A673 (cell line): ENCODE measurements around the gene SLIT3.

Experiments used
- EZH2 ChIP-seq: fragments of 200-600 bp; sonication (generic); IDR thresholded peaks from 2 replicates; pipeline ENCODE4 v1.6.1; 2017; ENCODE audit warnings: borderline replicate concordance, low read depth, mild to moderate bottlenecking, mixed read lengths, antibody characterized with exemption, low read length; ENCODE audit not compliant: poor library complexity, severe bottlenecking
- TF ChIP-seq, protein P1 (sequence below): fragments of 300-800, 200-600 bp; sonication (generic); conservative IDR thresholded peaks from 2 replicates; pipeline ENCODE4 v1.5.1; 2017; ENCODE audit warnings: low read depth, mild to moderate bottlenecking, antibody characterized with exemption, low read length, moderate library complexity, mixed read lengths

DNA sequence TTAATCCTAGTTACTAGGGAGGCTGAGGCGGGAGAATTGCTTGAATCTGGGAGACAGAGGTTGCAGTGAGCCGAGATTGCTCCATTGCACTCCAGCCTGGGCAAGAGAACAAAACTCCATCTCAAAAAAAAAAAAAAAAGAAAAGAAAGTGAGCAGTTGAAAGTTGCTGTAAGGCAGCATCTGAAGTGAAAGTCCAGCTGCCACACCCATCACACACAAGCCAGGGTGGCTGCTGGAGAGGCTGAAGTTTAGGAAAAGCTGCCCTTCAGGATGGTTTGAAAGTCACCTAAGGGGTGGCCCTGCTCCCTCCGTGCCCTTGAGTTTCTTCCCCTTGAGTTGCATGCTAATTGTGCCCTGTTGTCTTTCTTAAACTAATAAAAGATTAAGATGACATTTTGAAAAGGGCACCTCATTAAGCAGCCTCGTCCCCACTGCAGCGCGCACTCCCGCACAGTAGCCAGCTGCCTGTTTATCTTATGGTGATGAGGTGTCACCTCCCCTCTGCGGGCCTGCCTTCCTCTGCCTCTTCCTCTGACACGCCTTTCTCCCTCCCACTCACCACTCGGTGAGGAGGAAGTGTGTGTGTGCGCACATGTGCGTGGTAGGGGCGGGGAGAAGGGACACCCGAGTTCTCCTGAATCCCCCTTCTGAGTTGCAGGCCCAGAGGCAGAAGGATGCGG, 617.6 kb downstream of the SLIT3 start:
- TF ChIP-seq, protein P1, sequence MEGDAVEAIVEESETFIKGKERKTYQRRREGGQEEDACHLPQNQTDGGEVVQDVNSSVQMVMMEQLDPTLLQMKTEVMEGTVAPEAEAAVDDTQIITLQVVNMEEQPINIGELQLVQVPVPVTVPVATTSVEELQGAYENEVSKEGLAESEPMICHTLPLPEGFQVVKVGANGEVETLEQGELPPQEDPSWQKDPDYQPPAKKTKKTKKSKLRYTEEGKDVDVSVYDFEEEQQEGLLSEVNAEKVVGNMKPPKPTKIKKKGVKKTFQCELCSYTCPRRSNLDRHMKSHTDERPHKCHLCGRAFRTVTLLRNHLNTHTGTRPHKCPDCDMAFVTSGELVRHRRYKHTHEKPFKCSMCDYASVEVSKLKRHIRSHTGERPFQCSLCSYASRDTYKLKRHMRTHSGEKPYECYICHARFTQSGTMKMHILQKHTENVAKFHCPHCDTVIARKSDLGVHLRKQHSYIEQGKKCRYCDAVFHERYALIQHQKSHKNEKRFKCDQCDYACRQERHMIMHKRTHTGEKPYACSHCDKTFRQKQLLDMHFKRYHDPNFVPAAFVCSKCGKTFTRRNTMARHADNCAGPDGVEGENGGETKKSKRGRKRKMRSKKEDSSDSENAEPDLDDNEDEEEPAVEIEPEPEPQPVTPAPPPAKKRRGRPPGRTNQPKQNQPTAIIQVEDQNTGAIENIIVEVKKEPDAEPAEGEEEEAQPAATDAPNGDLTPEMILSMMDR = no peak
- no peak for TF ChIP-seq EZH2
